Jurkat, Clone E6-1 (cell line): Measurements from ENCODE around the gene KANK4.
"Not testable (repeated sequence)": the region's sequence is repeated elsewhere in the genome, so short reads cannot be mapped to it uniquely, and the experiment has no call there.

Source experiments
- DNase-seq: peaks from one replicate; pipeline ENCODE4 v3.0.0-alpha.2; 2011; ENCODE audit warnings: low read depth, low spot score
- H3K4me3 ChIP-seq: 2 replicates; pipeline ENCODE4 v1.5.1; 2011; ENCODE audit warnings: mild to moderate bottlenecking, low read length, control low read depth, moderate library complexity

Gene KANK4

DNA sequence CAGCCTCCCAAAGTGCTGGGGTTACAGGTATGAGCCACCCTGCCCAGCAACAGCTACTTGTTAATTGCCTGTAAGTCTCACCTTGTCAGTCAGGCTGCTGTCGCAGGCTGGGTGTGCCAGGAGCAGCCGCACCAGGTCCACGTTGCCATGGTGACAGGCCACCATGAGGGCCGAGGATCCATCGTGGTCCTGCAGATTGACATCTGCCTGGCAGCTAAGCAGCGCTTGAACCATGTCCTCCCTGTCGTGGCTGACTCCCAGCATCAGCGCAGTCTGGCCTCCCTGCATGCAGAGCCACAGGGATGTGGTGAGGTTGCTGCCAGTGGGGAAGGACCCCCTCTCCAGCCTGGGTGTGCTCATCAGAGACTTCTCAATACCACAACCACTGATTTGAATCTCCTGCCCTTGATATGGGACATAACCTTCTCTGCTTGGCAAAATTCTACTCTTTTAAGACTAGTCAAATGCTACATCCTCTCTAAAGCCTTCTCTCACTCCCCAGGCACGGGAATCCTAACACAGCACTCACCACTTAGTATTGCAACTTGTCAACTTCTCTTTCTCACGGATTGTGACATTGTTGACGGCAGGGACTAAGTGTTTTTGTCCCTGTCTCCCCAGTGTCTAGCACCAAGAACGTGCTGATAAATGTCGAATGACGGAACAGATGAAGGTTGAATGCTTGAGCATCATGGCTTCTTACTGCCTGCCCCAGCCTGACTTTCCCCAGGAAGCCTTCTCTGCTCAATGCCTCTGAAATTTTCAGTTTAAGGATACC lies 71.7 kb downstream of the KANK4 start:
- DNase-seq, result no peak
- no peak overlapping the region for H3K4me3 ChIP-seq

DNA sequence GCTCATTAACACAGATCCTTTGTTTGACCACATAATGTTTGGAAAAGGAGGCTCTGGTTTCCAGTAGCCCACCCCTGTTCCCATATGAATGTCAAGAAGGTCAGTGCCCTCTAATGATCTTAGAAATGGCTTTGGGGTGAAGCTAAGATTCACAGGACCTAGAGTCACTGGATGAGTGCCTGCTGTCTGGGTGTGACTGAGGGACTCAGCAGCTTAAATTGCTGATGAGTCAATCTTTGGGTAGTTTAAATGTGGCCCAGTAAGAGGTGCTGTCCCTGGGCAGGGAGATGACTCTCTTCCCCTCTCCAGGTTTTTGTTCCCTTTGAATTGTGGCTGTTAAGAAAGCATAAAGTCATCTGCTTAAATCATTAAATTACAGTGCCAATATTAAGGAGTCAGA lies 74.0 kb downstream of the KANK4 start:
- no peak for DNase-seq
- H3K4me3 ChIP-seq, result no peak overlapping the region

DNA sequence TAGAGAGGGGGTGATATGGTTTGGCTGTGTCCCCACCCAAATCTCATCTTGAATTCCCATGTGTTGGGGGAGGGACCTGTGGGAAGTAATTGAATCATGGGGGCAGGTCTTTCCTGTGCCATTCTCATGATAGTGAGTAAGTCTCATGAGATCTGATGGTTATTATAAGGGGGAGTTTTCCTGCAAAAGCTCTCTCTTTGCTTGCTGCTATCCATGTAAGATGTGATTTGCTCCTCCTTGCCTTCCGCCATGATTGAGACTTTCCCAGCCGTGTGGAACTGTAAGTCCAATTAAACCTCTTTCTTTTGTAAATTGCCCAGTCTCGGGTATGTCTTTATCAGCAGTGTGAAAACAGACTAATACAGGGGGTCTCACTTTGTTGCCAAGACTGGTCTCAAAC lies 74.9 kb downstream of the KANK4 start:
- not testable (repeated sequence) for DNase-seq

DNA sequence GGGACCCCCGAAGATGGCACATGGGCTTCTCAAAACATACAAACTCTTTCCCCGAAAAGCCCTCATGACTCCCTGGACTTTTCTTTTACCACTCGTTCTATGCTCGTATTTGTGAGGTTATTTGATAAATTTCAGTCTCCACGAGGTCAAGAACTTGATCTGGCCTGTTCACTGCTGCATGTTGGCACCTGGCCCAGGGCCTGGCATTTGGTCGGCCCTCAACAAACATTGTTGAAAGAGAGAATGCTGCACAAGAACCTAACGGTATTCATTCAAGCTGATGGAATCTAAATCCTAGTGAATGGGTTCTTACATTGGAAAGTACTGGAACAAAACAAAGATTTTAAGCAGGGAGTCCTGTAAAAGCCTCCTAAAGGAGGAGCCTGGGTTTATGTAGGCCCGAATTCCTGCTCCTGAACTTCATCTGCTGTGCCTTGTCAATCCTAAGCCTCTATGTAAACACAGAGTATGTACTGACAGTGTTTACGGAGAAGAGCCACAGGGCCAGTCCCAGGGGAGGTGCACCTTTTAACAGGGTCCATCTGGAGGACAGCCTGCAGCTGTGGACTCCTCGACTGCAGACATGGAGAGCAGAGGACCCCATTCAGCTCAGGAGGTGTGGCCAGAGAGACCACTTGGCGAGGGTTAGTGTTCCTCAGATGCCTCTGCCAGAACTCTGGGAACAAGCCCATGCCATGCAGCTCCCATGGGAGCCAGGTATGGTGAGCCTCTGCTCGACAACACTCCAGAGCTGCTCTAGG lies 77.7 kb downstream of the KANK4 start:
- no peak overlapping the region for H3K4me3 ChIP-seq
- DNase-seq, result no peak

More for the DNA sequence above, 74.9 kb downstream of the KANK4 start:
- H3K4me3 ChIP-seq, result not testable (repeated sequence)

DNA sequence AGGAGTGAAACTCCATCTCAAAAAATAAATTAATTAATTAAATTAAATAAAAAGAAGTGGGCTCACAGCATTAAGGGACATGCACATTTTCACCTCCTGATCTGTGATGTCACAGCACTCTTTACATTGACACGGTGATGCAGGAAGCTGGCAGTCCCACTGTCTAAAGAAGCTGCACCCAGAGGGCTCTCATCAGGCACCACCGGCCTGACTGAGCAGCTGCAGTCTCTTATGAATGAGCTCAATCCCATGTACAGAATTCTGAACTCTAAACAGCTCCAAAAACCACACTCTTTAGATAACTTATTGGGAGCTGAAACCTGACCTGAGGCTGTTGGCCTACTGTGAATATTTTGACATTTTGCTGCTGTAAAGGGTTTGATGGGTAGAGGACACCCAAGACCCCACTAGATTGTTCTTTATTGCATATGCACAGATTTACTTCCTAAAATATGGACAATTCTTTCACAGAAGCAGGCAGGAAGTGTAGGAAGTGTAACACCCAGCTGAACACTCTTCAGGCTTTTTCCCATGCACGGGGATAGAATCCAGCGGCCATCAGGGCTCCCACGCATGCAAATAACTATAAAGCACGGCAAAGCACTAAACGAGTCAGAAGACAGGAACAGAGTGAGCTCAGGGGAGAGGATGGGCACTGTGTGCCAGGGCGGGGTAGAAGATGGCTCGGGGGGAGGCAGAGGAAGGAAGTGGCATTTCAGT lies 78.4 kb downstream of the KANK4 start:
- DNase-seq, result no peak
- no peak overlapping the region for H3K4me3 ChIP-seq

DNA sequence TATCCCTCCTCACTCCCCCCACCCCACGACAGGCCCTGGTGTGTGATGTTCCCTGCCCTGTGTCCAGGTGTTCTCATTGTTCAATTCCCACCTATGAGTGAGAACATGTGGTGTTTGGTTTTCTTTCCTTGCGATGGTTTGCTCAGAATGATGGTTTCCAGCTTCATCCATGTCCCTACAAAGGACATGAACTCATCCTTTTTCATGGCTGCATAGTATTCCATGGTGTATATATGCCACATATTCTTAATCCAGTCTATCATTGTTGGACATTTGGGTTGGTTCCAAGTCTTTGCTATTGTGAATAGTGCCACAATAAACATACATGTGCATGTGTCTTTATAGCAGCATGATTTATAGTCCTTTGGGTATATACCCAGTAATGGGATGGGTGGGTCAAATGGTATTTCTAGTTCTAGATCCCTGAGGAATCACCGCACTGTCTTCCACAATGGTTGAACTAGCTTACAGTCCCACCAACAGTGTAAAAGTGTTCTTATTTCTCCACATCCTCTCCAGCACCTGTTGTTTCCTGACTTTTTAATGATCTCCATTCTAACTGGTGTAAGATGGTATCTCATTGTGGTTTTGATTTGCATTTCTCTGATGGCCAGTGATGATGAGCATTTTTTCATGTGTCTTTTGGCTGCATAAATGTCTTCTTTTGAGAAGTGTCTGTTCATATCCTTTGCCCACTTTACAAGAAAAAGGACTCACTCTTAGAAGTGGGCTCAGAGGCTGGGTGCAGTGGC lies 79.4 kb downstream of the KANK4 start:
- DNase-seq, H3K4me3 ChIP-seq: not testable (repeated sequence)

DNA sequence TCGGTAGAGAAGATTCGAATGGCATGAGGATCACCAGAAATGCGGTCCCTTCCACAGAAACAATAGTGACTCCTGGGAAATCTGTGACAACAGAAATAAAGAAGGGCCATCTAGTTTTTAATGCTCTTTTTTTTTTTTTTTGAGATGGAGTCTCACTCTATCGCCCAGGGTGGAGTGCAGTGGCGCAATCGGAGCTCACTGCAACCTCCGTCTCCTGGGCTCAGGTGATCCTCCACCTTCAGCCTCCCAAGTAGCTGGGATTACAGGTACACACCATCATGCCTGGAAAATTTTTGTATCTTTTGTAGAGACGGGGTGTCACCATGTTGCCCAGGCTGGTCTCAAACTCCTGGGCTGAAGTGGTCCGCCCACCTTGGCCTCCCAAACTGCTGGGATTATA lies 80.7 kb downstream of the KANK4 start:
- no peak for DNase-seq
- H3K4me3 ChIP-seq, result no peak overlapping the region

DNA sequence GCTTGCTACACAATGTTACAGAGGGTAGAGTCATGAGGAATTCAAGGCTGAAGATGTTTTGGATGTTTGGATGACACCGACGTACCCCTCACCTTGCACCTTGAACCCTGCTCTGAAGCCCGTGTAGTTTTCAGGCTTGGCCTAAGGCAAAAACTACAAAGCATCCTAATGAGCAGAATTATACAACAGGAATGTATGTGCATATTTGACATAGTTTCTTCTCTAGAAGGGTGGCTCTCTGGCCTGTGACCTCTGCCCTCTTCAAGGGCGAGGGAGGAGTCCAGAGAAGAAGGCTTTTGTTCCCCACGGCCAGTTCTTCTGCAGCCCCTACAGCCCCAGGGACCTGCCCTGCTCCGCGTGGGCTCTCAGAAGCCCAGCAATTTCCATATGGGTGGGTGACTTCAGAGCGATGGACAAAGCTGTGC lies 81.3 kb downstream of the KANK4 start:
- no peak overlapping the region for H3K4me3 ChIP-seq
- no peak for DNase-seq

DNA sequence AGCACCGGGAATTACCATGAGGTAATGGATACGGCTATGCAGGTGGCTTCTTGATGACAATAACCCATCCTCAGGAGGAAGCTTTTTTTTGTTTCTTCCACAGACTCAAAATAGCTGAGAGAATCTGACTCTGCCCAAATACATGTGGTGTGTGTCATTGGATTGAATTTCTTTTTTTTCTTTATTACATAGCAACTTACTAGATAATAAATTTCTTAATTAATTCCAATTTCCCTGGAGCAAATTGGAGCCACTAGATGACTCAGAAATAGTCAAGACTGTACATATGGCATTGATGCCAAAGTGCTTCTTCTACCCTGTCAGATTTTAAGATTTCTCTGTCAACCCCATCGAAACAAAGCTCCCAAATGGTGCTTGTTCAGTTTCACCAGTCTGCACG lies 81.9 kb downstream of the KANK4 start:
- DNase-seq, result no peak

DNA sequence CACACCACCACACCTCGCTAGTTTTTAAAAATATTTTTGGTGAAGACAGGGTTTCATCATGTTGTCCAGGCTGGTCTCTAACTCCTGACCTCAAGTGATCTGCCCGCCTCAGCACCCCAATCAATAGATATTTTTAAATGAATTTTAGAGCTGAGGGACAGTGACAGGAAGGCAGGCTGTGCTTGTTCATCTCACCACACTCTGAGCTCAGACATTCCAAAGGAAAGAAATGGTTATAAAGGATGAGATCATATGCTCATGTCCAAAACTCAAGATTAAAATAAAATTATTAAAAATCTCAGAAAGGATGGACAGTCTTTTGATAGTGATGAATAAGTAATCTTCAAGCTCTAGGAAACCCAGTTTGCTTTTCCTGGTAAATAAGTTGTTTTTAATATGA lies 83.7 kb downstream of the KANK4 start:
- no peak overlapping the region for H3K4me3 ChIP-seq
- no peak for DNase-seq

More for the DNA sequence above, 81.9 kb downstream of the KANK4 start:
- H3K4me3 ChIP-seq, result no peak overlapping the region

DNA sequence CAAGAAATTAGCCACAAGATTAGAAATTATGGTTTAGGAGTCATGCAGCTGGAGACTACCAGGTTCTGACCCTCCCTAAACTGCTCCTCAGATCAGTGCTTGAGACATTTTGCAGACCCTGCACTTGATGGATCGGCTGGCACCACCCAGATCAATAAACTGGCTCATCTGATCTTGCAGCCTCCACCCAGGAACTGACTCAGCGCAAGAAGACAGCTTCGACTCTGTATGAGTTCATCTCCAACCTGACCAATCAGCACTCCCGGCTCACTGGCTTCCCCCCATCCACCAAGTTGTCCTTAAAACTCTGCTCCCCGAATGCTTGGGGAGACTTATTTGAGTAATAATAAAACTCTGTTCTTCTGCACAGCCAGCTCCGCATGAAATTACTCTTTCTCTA lies 84.5 kb downstream of the KANK4 start:
- DNase-seq, result no peak
- H3K4me3 ChIP-seq, result no peak overlapping the region

DNA sequence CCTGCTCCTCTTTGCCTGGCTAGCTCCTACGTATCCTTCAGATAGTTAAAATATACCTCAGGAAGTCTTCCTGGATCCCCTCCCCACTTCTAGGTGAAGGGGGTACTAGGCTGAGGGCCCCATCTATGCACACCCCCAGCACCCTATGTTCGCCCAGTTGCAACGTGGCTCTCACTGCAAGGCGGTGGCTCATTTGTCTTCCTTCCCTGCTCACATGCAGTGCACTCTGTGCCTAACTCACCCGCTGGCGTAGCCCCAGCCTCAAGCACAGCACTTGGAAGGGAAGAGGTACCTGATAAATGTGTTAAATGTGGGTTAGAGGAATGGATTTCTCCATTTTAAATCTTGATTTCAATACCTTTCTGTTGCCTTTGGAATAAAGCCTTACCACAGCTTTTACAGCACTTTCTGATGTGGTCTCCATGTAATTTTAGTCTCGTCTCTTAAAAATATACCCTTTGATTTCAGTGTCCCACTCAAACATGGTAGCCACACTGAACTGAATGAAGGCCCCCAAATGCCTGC lies 85.2 kb downstream of the KANK4 start:
- peak; percentile 79 for DNase-seq
- H3K4me3 ChIP-seq, result no peak overlapping the region

DNA sequence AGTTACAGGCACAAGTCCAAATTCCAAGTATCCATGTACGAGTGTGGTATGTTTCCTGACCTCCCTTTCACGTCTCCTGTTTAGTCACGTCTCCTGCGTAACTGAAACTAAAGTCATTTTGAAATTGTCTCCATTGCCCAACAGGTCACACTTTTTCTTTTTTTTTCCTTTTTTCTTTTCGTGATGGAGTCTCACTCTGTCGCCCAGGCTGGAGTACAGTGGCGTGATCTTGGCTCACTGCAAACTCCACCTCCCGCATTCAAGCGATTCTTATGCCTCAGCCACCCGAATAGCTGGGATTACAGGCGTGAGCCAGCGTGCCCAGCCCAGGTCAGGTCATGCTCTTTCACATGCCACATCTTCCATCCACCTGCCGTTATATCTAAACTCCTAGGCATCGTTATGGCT lies 86.4 kb downstream of the KANK4 start:
- DNase-seq, result no peak
- no peak overlapping the region for H3K4me3 ChIP-seq

DNA sequence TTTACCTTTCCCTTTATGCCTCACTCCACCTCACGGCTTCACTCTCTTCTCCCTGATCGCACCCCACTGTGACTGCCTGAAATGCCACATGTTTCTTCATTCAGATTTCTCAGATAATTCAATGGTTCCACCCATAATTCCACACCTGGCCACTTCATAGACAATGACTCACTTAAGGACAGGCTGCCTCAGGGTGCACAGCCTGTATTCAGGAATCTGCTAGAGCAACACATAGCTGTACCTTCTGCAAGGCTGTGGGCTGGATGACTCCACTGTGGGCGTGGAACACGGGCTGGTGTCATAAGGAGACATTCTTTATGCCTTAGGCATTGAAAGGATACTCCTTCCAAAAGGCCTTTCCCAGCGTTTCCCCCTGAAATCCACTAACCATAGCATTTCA lies 88.5 kb downstream of the KANK4 start:
- no peak for DNase-seq

DNA sequence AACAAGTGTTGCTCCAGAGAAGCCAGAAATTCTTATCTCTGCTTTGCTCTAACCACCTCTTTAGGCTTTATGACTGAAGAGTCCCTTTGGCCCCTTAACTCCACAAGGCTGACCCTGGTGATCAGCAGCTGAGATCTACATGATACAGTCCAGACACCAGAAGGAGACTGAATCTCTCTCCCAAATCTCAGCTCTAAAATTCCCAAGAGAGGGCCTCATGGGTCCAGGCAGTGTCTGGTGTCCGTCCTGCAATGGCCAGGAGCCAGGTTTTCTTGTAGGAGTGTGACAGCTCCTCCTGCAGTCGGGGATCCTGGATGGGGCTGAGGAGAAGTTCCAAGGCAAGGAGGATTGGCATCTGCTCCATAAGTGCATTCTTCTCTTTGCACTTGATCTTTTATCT lies 89.3 kb downstream of the KANK4 start:
- no peak for DNase-seq

More for the DNA sequence above, 88.5 kb downstream of the KANK4 start:
- H3K4me3 ChIP-seq, result no peak overlapping the region

DNA sequence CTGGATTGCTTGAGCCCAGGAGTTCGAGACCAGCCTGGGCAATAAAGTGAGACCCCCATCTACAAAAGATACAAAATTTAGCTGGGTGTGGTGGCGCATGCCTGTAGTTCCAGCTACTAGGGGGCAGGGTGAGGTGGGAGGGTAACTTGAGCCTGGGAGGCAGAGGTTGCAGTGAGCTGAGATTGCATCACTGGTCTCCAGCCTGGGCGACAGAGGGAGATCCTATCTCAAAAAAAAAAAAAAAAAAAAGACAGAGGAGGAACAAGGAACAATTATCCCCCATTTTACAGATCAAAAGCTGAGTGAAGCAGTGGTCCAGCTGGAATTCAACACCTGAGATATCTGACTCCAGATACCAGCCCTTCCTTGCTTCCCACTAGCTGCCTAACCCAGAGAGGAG lies 89.8 kb downstream of the KANK4 start:
- H3K4me3 ChIP-seq, result no peak overlapping the region
- DNase-seq, result no peak

More for the DNA sequence above, 89.3 kb downstream of the KANK4 start:
- H3K4me3 ChIP-seq, result no peak overlapping the region

DNA sequence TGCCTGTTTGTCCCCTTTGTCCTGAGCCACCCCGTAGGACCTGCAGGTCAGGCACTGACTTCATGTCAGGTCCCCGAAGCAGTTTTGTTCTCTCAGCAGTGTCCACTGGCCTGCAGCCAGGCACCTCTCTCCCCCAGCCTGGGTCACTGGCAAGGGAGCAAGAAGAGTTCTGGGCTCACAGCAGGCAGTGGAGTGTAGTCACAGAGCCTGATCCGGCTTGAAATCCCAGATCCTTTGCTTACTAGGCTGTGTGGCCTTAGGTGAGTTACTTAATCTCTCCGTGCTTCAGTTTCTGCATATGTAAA lies 90.4 kb downstream of the KANK4 start:
- no peak for DNase-seq
- no peak overlapping the region for H3K4me3 ChIP-seq

DNA sequence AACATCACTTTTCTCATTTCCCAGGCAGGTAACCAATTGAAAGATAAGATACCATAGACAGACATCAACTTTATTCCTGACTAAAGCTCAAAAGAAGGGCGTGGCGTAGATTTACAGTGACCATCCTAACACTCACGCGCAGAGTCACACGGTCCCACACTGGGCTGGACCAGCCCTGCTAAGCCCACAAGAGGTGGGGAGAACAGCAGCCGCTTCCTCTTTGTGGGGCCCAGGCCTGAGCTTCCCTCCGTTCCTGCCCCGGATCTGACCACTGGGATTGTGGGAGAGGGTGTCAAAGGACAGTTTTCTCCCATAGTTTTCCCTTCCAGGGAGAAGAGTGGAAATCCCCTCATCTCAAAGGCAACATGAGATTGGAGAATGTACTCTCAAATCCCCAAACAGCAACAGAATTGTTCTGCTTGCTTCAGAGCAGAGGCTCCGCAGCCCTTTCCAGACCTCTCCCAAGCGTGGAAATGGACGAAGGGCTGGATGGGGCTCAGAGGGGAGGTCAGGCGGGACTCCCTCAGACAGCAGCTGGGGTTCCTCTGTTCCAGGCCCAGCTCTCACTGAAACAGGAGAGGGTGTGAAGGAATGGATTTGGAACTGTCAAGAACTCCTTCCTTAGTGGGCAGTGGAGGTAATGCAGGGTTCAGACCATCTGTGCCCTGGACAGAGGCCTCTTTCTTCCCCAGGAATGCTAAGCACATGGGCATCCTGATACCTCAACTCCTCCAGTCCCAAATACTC lies 90.9 kb downstream of the KANK4 start:
- no peak overlapping the region for H3K4me3 ChIP-seq

DNA sequence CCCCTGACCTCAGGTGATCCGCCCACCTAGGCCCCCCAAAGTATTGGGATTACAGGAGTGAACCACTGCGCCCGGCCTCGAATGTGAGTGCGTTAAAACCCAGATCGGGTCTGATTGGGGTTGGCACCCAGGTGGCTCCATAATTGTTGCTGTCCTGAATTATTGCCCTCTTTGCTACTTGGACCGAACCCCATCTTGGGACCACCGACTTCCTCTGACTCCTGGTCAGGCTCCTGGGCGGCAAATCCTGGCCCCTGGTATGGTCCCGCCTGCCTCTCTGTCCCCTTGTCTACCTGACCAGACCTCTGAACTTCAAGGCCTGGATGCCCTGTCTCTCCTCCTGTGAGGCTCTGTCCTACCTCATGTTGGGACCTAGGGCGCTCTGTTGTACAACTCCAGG lies 91.7 kb downstream of the KANK4 start:
- DNase-seq, result no peak
- no peak overlapping the region for H3K4me3 ChIP-seq

More for the DNA sequence above, 90.9 kb downstream of the KANK4 start:
- DNase-seq, result no peak
